ENCODE measurements around the gene ATP6V0A4.
"Not testable (repeated sequence)": the region's sequence is repeated elsewhere in the genome, so short reads cannot be mapped to it uniquely, and the experiment has no call there.

The ATP6V0A4 gene

DNA sequence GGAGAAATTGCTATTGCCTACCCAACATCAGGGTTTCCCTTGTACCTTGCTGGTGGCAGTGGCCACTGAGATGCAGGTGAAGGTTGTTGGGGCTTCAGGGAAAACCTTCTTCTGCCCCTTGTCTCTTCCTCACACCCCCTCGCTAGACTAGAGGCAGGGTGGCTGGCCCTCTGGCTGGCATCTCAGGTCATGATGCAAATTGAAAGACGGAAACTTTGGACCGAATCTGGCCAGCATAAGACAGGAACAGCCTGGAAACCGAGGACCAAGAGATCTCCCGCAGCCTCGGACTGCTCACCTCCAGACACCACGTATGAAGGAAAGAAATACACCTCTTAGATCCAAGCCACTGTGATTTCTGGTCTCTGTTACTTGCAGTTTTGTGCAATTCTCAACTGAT, 99.7 kb downstream of the ATP6V0A4 start:
- no peak for ATAC-seq (ENCODE audit: insufficient read depth, low read depth)
- Histone ChIP-seq H3K4me2 (ENCODE audit: insufficient read depth, low read length) (no peak overlapping the region), H3K4me3 (ENCODE audit: low read depth in 1 of 2, low read length in 2 of 2) (no peak overlapping the region)

DNA sequence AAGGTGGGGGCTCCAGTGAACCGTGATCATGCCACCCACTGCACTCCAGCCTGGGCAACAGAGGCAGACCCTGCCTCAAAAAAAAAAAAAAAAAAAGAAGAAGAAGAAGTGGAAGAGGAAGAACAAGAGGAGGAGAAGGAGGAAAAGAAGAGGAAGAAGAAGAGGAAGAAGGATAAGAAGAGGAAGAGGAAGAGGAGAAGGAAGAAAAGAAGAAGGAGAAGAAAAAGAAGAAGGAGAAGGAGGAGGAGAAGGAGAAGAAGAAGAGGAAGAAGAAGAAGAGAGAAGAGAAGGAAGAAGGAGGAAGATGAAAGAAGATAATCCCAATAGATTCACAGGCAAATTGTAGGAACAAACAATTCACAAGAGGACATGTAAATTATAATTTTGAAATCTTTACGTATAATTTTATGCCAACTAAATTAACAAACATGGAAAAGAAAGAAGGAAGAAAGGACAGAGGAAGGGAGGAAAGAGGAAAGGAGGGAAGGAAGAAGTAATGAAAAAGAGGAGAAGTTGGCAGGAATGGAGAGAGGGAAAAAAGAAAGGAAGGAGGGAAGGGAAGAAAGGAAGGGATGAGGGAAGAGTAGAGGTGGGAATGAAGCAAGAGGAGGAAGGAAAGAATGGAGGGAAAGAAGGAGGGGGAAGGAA, 100.3 kb downstream of the ATP6V0A4 start:
- Histone ChIP-seq H3K27me3 (ENCODE audit: insufficient read depth, low read length, poor library complexity) (no peaks in the 10 kb centered on the region), H3K4me1 (ENCODE audit: insufficient read depth, low read length) (no peaks in the 10 kb centered on the region), H3K4me3 (ENCODE audit: low read depth in 1 of 2, low read length in 2 of 2) (no peak overlapping the region), H3K27ac (ENCODE audit: low read length) (no peak overlapping the region), H3K4me2 (ENCODE audit: insufficient read depth, low read length) (no peak overlapping the region), H3K36me3 (ENCODE audit: insufficient read depth, low read length) (no peaks in the 10 kb centered on the region), H4K20me1 (ENCODE audit: insufficient read depth, low read length) (no peaks in the 10 kb centered on the region), H3K9ac (ENCODE audit: low read depth, low read length) (no peak overlapping the region), H3K79me2 (ENCODE audit: insufficient read depth, low read length) (no peaks in the 10 kb centered on the region), H2AFZ (ENCODE audit: low read depth, low read length) (no peak overlapping the region), H3K9me3 (ENCODE audit: insufficient read depth, low read length, severe bottlenecking) (no peaks in the 10 kb centered on the region)
- DNase-seq (no peak), ATAC-seq (ENCODE audit: insufficient read depth, low read depth) (no peak)
- TF ChIP-seq EZH2 (IDR thresholded peaks at IDR 0.05; ENCODE audit: borderline replicate concordance, low read depth, low read length, severe bottlenecking): no peak
- TF ChIP-seq CTCF (IDR thresholded peaks at IDR 0.05; ENCODE audit: borderline replicate concordance, extremely low read depth, low read length, poor library complexity, severe bottlenecking): no peak

More for the DNA sequence above, 99.7 kb downstream of the ATP6V0A4 start:
- no peak for DNase-seq
- no peak overlapping the region for H3K27ac ChIP-seq (ENCODE audit: low read length)
- no peaks in the 10 kb centered on the region for H3K79me2 ChIP-seq (ENCODE audit: insufficient read depth, low read length)
- H3K27me3 ChIP-seq (ENCODE audit: insufficient read depth, low read length, poor library complexity): no peaks in the 10 kb centered on the region
- H3K36me3 ChIP-seq (ENCODE audit: insufficient read depth, low read length): no peaks in the 10 kb centered on the region
- no peaks in the 10 kb centered on the region for H3K9me3 ChIP-seq (ENCODE audit: insufficient read depth, low read length, severe bottlenecking)
- no peak overlapping the region for H2AFZ ChIP-seq (ENCODE audit: low read depth, low read length)
- no peaks in the 10 kb centered on the region for H3K4me1 ChIP-seq (ENCODE audit: insufficient read depth, low read length)
- no peak overlapping the region for H3K9ac ChIP-seq (ENCODE audit: low read depth, low read length)
- no peak for TF ChIP-seq EZH2 (IDR thresholded peaks at IDR 0.05; ENCODE audit: borderline replicate concordance, low read depth, low read length, severe bottlenecking)
- no peak for TF ChIP-seq CTCF (IDR thresholded peaks at IDR 0.05; ENCODE audit: borderline replicate concordance, extremely low read depth, low read length, poor library complexity, severe bottlenecking)
- H4K20me1 ChIP-seq (ENCODE audit: insufficient read depth, low read length): no peaks in the 10 kb centered on the region

DNA sequence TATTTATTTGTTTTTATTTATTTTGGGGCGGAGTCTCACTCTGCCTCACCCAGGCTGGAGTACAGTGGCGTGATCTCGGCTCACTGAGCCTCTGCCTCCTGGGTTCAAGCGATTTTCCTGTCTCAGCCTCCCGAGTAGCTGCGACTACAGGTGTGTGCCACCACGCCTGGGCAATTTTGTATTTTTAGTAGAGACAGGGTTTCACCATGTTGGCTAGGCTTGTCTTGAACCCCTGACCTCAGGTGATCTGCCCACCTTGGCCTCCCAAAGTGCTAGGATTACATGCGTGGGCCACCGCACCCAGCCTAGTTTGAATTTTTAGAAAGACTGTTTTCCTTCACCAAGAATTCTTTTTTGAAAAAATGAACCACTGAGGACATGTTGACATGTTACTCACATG, 102.2 kb downstream of the ATP6V0A4 start:
- H3K36me3 ChIP-seq (ENCODE audit: insufficient read depth, low read length): not testable (repeated sequence)

GRCh38 chr7:138695106-138695505, 102.9 kb downstream of the ATP6V0A4 start:
- H3K4me2 ChIP-seq (ENCODE audit: insufficient read depth, low read length): no peak overlapping the region
- no peak for ATAC-seq (ENCODE audit: insufficient read depth, low read depth)

More for the DNA sequence above, 102.2 kb downstream of the ATP6V0A4 start:
- not testable (repeated sequence) for ATAC-seq (ENCODE audit: insufficient read depth, low read depth); H3K4me2 ChIP-seq (ENCODE audit: insufficient read depth, low read length); H4K20me1 ChIP-seq (ENCODE audit: insufficient read depth, low read length); H3K4me1 ChIP-seq (ENCODE audit: insufficient read depth, low read length); DNase-seq; H2AFZ ChIP-seq (ENCODE audit: low read depth, low read length); H3K27ac ChIP-seq (ENCODE audit: low read length); H3K4me3 ChIP-seq (ENCODE audit: low read depth in 1 of 2, low read length in 2 of 2); H3K79me2 ChIP-seq (ENCODE audit: insufficient read depth, low read length); H3K9me3 ChIP-seq (ENCODE audit: insufficient read depth, low read length, severe bottlenecking); H3K9ac ChIP-seq (ENCODE audit: low read depth, low read length); H3K27me3 ChIP-seq (ENCODE audit: insufficient read depth, low read length, poor library complexity)

More at GRCh38 chr7:138695106-138695505, 102.9 kb downstream of the ATP6V0A4 start:
- Histone ChIP-seq H3K9me3 (ENCODE audit: insufficient read depth, low read length, severe bottlenecking) (no peaks in the 10 kb centered on the region), H3K27ac (ENCODE audit: low read length) (no peak overlapping the region), H3K79me2 (ENCODE audit: insufficient read depth, low read length) (no peaks in the 10 kb centered on the region), H2AFZ (ENCODE audit: low read depth, low read length) (no peak overlapping the region), H3K27me3 (ENCODE audit: insufficient read depth, low read length, poor library complexity) (no peaks in the 10 kb centered on the region), H3K36me3 (ENCODE audit: insufficient read depth, low read length) (no peaks in the 10 kb centered on the region), H4K20me1 (ENCODE audit: insufficient read depth, low read length) (no peaks in the 10 kb centered on the region), H3K9ac (ENCODE audit: low read depth, low read length) (no peak overlapping the region), H3K4me3 (ENCODE audit: low read depth in 1 of 2, low read length in 2 of 2) (no peak overlapping the region), H3K4me1 (ENCODE audit: insufficient read depth, low read length) (no peaks in the 10 kb centered on the region)
- TF ChIP-seq EZH2 (IDR thresholded peaks at IDR 0.05; ENCODE audit: borderline replicate concordance, low read depth, low read length, severe bottlenecking): no peak
- TF ChIP-seq CTCF (IDR thresholded peaks at IDR 0.05; ENCODE audit: borderline replicate concordance, extremely low read depth, low read length, poor library complexity, severe bottlenecking): no peak
- DNase-seq: no peak
